ENCODE results near the gene MYH2.

Gene MYH2

DNA sequence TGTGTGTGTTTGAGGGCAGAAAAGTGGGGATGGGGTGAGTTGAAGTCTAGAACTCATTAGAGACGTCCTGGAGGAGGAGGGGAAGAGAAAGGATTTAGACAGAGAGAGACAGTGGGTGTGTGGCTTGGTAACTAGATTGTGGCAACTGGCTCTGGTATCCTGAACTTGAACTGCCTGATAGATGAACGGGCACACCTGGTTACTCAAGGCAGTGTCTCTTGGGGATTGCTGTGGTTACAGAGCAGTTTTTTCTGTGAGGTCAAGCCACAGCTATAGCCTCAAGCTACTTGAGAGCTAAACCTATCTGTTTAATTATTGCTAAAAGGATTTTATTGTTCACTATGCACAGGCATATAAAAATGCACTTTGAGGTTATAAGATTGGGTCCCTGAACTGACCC is 29.8 kb upstream of the MYH2 start:
- Mint-ChIP-seq H3K9me3 (no peaks in the 10 kb centered on the region), H3K4me3 (no peak overlapping the region)

DNA sequence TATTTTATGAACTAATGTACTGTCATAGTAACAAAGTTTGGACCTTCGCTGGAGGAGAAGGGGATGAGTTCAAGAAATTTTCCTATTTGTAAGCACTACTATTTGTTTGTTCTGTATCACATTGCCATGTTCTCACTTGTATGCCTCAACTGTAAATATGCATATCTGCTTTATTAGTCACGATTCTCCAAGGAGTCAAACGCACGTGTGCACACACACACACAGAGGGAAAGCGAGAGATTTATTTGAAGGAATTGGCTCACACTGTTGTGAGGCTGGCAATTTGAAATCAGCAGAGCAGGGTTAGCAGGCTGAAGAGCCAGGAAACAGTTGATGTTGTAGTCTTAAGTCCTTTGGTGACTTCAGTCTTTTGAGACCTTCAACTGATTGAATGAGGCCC is 24.9 kb upstream of the MYH2 start:
- no peak for TF ChIP-seq CTCF (IDR thresholded peaks at IDR 0.05; ENCODE audit: unreplicated experiment in 3 of 3)
- Mint-ChIP-seq H3K4me1 (no peaks in the 10 kb centered on the region), H3K9me3 (no peaks in the 10 kb centered on the region), H3K4me3 (no peak overlapping the region), H3K27me3 (ENCODE audit: low read depth) (peaks cover 3% of the 10 kb centered on the region), H3K27ac (no peak overlapping the region), H3K36me3 (ENCODE audit: low read depth) (no peaks in the 10 kb centered on the region)

More for the DNA sequence above, 29.8 kb upstream of the MYH2 start:
- H3K4me1 Mint-ChIP-seq, result no peaks in the 10 kb centered on the region
- no peak overlapping the region for H3K27ac Mint-ChIP-seq
- H3K27me3 Mint-ChIP-seq (ENCODE audit: low read depth), result peaks cover 1% of the 10 kb centered on the region
- no peak for TF ChIP-seq CTCF (IDR thresholded peaks at IDR 0.05; ENCODE audit: unreplicated experiment in 3 of 3)
- H3K36me3 Mint-ChIP-seq (ENCODE audit: low read depth), result no peaks in the 10 kb centered on the region

- no peak overlapping the region for H3K27ac Mint-ChIP-seq
These were observed 14.7 kb upstream of the MYH2 start for GRCh38 chr17:10563991-10564660.

DNA sequence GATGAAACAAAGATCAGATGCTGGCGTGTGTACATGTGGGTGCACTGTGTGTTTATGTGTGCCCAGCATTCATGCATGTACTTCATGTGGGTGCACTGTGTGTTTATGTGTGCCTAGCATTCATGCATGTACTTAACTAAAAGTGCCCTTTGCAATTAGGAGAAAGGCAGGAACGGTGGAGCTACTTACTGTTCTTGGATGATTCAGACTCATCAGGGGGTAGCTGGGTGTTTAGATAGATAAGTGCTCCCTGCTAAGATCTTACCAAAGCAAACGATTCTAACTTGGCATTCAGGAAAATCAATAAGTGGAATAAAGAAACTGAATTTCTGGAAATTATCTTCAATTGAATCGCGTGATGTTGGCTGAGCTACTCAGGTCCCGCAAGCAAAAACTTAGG is 8.6 kb upstream of the MYH2 start:
- Mint-ChIP-seq H3K4me3 (no peak overlapping the region), H3K27ac (peak overlapping the region in 1 of 3 experiments; percentile 54), H3K36me3 (ENCODE audit: low read depth) (no peaks in the 10 kb centered on the region), H3K27me3 (ENCODE audit: low read depth) (no peaks in the 10 kb centered on the region), H3K4me1 (peaks cover 15% of the 10 kb centered on the region), H3K9me3 (peaks cover 3% of the 10 kb centered on the region)
- TF ChIP-seq CTCF (IDR thresholded peaks at IDR 0.05; ENCODE audit: unreplicated experiment in 3 of 3), result no peak

More at GRCh38 chr17:10563991-10564660, 14.7 kb upstream of the MYH2 start:
- Mint-ChIP-seq H3K4me1 (no peaks in the 10 kb centered on the region), H3K27me3 (ENCODE audit: low read depth) (peaks cover 12% of the 10 kb centered on the region), H3K36me3 (ENCODE audit: low read depth) (no peaks in the 10 kb centered on the region), H3K4me3 (no peak overlapping the region), H3K9me3 (peaks cover 3% of the 10 kb centered on the region)
- no peak for TF ChIP-seq CTCF (IDR thresholded peaks at IDR 0.05; ENCODE audit: unreplicated experiment in 3 of 3)

- Mint-ChIP-seq H3K27ac (peak overlapping the region in 1 of 3 experiments; percentile 54), H3K4me3 (no peak overlapping the region), H3K9me3 (peaks cover 3% of the 10 kb centered on the region), H3K27me3 (ENCODE audit: low read depth) (no peaks in the 10 kb centered on the region), H3K4me1 (peaks cover 21% of the 10 kb centered on the region), H3K36me3 (ENCODE audit: low read depth) (no peaks in the 10 kb centered on the region)
- no peak for TF ChIP-seq CTCF (IDR thresholded peaks at IDR 0.05; ENCODE audit: unreplicated experiment in 3 of 3)
These were observed 8.0 kb upstream of the MYH2 start for GRCh38 chr17:10557422-10557821.

Measured in nephron (organoid).